RPMI8226 (cell line): ENCODE measurements around the gene SLC39A10.
"Not testable (repeated sequence)": the region's sequence is repeated elsewhere in the genome, so short reads cannot be mapped to it uniquely, and the experiment has no call there.

Source experiments
- DNase-seq: peaks from one replicate; pipeline ENCODE4 v3.0.0-alpha.2; 2015

Gene SLC39A10

DNA sequence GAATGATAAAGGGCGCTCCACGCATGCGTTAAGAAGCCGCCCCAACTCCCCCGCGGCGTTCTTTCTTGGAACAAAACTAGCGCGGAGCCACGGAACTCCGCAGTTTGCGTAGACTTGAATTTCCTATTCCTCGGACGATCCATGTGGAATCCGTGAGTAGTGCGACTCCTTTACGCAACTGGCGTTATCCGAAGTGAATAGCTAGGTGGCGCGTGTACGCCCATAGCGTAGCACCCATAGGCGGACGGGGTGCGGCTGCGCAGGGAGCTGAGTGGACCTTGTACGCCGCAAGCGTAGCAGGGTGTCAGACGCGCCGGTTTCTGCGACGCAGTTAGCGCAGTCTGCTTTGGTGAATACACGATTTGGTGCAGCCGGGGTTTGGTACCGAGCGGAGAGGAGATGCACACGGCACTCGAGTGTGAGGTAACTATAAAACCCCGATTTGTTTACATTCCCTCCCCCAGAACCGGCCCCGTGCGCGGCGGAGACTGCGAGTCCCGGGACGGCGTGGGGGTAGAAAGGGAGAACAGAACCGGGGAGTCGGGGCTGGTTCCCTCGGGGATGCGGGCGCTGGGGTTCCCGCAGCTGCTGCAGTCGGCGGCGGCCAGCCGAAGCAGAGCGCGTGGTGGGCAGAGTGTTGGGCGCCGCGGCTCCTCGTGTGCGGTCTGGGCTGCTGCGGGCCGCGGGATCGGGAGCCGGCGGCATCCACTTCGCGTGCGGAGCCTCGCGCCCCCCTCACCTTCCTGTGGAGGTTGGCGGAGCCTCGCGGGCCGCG, at the start of gene SLC39A10:
Gene SLC39A10 (plus strand): TSS at position 368 of the 775 bp plus-strand sequence. CDS start 22,817 bp downstream, outside the sequence.
- peak; percentile 97 for DNase-seq

DNA sequence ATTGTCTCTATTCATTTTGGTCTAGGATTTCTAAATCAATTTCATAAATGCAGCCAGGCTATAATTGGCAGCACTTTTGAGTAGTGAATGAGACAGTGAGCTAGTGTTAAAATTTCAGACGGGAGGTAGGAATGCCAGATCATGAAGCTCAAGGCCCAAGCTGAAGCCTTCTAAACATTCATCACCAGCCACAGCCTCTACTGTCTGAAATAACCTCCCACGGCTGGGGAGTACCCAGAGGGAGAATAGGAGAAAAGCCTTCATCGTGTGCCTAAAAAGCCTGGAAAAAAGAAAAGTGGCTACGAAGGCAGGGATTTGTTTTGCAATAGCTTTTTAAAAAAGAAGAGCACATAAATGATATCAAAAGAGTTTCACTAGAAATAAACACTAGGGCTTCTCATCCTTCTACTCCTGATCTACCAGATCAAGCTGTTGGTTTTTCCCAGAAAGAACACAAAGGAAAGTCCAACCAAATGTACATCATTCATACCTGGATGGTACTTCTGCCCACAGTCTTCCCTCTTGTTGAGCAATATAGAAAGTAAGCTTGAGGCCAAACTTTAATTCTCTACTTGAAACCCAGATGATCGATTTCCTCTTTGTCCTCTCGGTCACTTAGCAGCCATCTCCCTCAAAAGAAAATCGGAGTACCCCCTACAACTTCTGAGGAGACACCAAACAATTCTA, 48.1 kb upstream of the SLC39A10 start:
- no peak for DNase-seq

GRCh38 chr2:195610717-195611116, 46.3 kb upstream of the SLC39A10 start:
- DNase-seq, result no peak

DNA sequence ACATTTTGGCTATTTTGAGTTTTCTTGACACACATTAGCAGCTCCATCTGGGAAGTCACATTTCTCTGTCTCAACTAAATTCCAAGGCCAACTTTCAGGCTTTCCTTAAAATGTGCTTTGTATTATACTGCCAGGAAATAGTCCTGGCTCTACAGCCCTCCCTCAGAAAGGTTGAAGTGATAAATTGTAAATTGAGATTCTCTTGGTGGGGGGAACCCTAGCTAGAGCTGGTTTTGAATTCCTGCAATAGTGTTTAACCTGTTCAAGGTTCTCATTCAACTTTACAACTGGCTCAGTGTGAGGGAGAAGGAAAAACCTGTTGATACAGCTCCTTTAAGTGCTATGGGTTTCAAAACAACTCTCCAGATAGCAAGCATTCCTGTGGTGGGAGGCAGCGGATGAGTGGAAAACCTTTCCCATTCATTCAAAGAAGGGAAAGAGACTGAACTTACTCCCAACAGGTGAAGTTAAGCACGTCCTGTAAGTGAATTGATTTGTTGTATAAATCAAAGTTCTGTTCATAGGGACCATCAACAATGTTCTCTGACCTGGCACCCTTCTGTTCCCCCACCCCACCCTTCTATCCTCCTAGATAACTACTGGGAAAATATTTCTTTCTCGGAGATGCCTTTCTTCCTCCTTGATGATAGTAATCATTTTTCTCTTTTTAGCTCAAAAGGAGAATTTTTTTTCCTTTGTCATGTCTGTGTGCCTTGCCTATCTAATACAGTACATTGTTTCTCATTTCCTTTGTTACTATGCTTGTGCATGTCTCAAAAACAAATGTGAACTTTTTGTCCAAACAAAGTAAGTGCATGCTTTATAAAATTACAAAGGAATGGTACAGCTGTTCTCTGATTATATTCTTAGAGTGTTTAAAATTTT, 44.2 kb upstream of the SLC39A10 start:
- no peak for DNase-seq

GRCh38 chr2:195613922-195614321, 43.1 kb upstream of the SLC39A10 start:
- no peak for DNase-seq

DNA sequence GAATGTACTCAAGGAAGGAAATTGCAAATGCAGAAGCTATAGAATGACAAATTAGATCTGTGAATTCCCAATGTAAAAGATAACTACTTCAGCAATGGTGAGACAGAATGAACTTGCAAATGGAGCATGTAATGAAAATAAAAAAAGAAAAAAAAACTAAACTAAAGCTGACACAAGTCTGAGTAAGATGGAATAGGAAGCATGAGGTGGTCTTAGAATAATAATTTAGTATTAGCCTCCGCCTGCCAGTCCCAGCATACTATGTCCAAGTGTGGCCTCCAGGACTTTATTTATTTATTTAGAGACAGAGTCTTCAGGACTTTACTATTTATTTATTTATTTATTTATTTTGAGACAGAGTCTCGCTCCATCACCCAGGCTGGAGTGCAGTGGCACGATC, 37.4 kb upstream of the SLC39A10 start:
- DNase-seq, result no peak

DNA sequence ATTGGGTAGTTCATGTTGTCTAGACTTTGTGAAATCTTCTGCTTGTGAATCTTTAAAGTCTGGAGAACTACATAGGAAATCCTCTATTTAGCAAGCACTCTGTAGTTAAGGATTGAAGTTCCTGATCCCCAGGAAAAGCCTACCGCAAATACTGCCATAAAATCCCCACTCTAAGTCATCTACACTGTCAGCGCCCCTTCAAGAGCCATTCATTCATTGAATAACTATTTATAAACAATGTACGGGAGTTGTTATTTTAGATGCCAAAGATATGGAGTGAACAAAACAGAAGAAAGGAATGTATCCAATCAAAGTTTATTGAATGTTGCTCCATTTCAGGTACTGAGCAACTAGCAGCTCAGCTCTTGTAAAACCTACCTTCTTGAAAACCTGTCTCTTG, 36.5 kb upstream of the SLC39A10 start:
- DNase-seq, result no peak

GRCh38 chr2:195622966-195623365, 34.1 kb upstream of the SLC39A10 start:
- no peak for DNase-seq

DNA sequence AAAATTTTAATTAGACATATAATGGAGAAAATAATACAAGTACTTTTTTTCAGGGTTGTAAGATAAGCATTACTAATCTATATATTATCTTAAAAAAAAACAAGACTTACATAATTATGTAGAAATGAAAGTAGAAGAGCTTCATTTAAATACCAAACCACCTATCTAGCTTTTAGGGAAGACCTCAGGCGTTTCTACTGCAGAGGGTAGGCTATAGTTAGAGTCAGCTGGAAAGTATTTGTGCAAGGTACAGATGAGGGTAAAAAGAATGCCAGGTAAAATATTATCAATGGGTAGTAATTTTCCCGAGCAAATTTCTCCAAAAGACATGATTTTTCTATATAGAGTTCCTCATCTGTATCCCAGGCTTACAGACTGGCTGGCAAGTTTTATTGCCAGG, 30.5 kb upstream of the SLC39A10 start:
- no peak for DNase-seq

- no peak for DNase-seq
These were observed 28.4 kb upstream of the SLC39A10 start for GRCh38 chr2:195628666-195629065.

DNA sequence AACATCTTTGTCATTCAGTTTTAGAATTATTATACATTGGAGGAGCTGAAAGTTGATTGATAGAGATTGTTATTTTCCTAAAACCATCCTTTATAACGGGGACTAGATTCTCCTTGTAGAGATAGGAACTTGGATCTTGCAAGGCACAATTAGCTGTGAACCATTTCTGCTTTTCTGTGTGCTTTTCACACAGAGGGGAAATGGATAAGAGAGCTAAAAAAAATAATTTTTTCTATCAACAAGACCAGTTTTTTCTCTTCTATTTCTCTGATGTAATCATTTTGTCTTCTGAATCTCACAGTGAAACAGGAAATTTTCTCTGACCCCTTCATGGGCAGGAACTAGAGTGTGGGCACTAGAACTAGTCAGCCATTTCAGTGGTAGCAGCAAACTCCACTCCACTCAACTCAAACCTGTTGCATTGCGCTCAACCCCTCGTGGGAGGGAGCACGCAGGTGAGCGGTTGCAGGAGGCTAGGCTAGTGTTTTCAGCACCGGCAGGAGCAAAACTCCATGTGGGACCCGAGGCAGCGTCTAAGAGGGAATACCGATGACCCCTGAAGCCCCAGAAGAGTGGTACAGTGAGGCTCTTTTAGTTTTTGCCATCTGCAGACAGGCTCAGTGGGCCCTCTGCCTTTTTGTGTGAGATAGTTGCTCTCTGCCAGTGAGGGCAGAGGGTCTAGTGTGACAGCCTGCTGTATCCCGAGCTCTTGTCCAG, 24.0 kb upstream of the SLC39A10 start:
- DNase-seq, result no peak

GRCh38 chr2:195633573-195633870, 23.5 kb upstream of the SLC39A10 start:
- no peak for DNase-seq

DNA sequence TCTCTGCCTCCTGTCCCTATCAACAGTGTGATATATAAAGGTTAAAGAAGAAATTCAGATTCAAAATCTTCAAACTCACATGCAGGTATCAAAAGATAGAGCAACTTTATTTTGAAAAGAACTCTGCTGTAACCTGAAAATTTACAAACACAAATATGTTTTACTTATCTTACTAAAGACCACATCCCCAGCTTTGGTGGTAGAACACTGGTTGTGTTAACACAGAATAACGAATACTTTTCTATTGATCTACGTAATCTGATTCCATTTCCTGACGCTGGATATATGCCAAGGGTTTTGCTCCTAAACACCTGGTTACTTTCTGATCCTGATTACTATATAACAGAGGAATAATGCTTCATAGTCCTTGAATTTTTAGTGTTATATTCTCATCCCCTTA, 23.1 kb upstream of the SLC39A10 start:
- DNase-seq, result no peak

DNA sequence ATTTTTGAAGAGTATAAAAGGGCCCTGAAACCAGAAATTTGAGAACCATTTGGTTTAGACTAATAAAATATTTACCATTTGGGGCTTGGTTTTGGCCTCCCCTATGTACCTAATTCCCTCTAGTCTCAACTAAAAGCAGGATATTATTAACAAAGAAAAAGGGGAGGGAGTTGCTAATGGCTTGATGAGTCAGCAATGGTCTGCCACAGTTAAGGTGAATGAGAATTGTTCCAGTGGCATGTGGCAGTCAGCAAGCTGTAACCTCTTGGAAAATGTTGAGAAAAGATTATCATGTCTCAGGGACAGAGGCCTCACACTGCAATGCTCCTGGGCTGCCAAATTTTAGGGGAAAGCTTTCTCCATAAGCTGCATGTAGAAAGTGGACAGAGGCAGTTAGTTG, 20.1 kb upstream of the SLC39A10 start:
- no peak for DNase-seq

DNA sequence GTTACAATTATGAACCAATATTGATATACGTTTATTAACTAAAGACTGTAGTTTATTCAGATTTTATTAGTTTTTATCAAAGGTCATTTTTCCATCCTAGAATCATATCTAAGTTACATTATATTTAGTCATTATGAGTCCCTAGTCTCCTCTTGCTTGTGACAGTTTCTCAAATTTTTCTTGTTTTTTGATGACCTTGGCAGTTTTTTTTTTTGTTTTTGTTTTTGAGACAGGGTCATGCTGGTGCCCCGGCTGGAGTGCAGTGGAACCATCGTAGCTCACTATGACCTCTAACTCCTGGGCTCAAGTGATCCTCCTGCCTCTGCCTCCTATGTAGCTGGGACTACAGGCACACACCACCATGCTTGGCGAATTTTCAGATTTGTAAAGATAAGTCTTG, 18.3 kb upstream of the SLC39A10 start:
- no peak for DNase-seq

DNA sequence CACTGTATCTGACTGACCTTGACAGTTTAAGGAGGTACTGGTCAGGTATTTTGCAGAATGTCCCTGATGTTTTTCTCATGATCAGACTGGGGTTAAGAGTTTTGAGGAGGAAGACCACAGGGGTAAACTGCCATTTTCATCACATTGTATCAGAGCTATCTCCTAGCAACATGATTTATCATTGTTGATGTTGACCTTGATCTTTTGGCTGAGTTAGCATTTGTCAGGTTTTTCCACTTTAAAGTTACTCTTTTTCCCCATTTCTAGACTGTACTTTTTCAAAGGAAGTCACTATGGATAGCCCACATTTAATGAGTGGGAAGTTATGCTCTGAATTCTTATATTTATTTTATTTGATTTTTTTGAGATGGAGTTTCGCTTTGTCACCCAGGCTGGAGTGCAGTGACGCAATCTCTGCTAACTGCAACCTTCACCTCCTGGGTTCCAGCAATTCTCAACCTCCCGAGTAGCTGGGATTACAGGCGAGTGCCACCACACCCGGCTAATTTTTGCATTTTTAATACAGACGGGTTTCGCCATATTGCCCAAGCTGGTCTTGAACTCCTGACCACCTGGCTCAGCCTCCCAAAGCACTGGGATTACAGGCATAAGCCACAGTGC, 17.7 kb upstream of the SLC39A10 start:
- DNase-seq, result no peak

DNA sequence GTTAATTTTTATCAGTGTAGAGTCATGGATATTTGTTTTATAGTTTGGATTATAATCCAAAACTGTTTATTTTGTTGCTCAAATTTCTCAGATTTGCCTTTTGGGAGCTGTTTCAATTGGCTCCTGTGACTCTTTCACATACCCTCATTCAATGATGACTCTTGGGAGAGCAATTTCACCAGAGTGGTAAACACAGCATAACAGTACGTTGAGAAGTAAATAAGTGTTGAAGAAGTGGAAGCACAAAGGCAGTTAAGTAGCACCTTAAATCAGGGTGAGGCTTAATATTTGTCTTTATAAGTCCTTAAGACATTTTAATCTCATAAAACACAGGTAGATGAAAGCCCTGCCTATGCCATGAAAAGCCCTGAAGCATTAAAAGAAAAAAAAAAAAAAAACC, 17.1 kb upstream of the SLC39A10 start:
- no peak for DNase-seq

DNA sequence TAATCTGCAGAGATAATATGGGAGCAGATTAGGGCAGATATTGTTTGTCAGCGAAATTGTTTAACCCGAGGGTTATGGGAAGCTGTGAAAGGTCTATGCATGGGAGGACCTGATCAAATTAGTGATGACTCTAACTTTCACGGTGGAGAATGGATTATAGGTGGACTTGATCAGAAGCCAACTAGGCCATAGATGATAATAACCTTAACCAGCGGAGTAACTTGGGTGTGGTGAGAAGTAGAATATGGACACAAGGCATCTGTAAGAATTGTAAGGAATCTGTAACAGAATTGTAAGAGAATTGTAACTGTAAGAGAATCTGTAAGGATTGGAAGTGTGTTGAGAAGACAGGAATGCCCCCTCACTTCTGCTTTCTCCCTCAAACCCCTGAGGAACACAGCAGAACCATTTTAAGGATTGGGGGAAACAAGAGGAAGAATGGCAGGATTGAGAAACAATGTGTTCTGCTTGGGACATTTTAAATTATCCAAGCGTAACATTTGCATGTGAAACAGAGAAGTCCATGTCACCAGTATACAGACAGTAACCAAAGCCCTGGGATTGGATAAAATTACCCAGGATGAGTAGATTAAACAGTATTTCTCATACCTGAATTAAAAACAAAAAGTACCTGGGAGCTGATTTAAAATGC, 14.9 kb upstream of the SLC39A10 start:
- DNase-seq, result no peak

GRCh38 chr2:195642679-195643068, 14.4 kb upstream of the SLC39A10 start:
- no peak for DNase-seq

- not testable (repeated sequence) for DNase-seq
These were observed 12.3 kb upstream of the SLC39A10 start for GRCh38 chr2:195644708-195645107.

GRCh38 chr2:195645413-195645812, 11.6 kb upstream of the SLC39A10 start:
- no peak for DNase-seq

GRCh38 chr2:195646424-195646823, 10.6 kb upstream of the SLC39A10 start:
- DNase-seq, result no peak
